Spleen (tissue), 11 donors: ENCODE data around the gene DPF3. TPM values are rescaled to one million over a fixed set of nuclear protein-coding genes. Genes with fewer than 3 reads are reported as not detected.

Experiments
- DNase-seq: peaks from one replicate; pipeline ENCODE4 v3.0.0-alpha.2; 2020
- H3K27ac ChIP-seq, 8 donors: fragments of 200-600 bp; sonication (generic) in 7 of 8; 1 replicate in 4 of 8; 2 replicates in 4 of 8; pipeline versions ENCODE4 v1.5.0 to v1.8.0; 2016 to 2021; ENCODE audit warnings: inconsistent platforms in 4 of 8, mild to moderate bottlenecking in 4 of 8, moderate library complexity in 1 of 8
- H3K27me3 ChIP-seq, 7 donors: fragments of 200-600 bp; sonication (generic) in 6 of 7; replicated peaks in 1 of 7; 1 replicate in 4 of 7; 2 replicates in 3 of 7; pipeline versions ENCODE4 v1.5.0 to v1.8.0; 2016 to 2021; ENCODE audit warnings: inconsistent platforms in 3 of 7, mild to moderate bottlenecking in 1 of 7
- H3K36me3 ChIP-seq, 6 donors: fragments of 200-600 bp; sonication (generic) in 5 of 6; 1 replicate in 4 of 6; 2 replicates in 2 of 6; pipeline versions ENCODE4 v1.5.0 to v1.8.0; 2016 to 2021; ENCODE audit warnings: inconsistent platforms in 2 of 6
- H3K4me1 ChIP-seq, 6 donors: fragments of 200-600 bp; sonication (generic) in 5 of 6; 1 replicate in 3 of 6; 2 replicates in 3 of 6; pipeline versions ENCODE4 v1.5.0 to v1.8.0; 2016 to 2021; ENCODE audit warnings: inconsistent platforms in 3 of 6
- H3K4me3 ChIP-seq, 8 donors: fragments of 200-600 bp; sonication (generic) in 7 of 8; 1 replicate in 4 of 8; 2 replicates in 4 of 8; pipeline versions ENCODE4 v1.5.0 to v1.8.0; 2016 to 2021; ENCODE audit warnings: inconsistent platforms in 4 of 8, mild to moderate bottlenecking in 4 of 8, moderate library complexity in 2 of 8
- H3K9me3 ChIP-seq, 8 donors: fragments of 200-600 bp; sonication (generic) in 7 of 8; 1 replicate in 4 of 8; 2 replicates in 4 of 8; pipeline versions ENCODE4 v1.5.0 to v1.8.0; 2016 to 2021; ENCODE audit warnings: inconsistent platforms in 4 of 8
- CTCF ChIP-seq, 11 experiments: fragments of 200-600 bp in 7 of 11; fragments of 450-650 bp in 4 of 11; sonication (generic) in 4 of 11; IDR thresholded peaks in 8 of 11; conservative IDR thresholded peaks in 3 of 11; 1 replicate in 7 of 11; 2 replicates in 4 of 11; pipeline versions ENCODE4 v1.4.0 to v1.8.0; 2016 to 2021; ENCODE audit warnings: antibody characterized with exemption in 11 of 11, inconsistent platforms in 4 of 11, mild to moderate bottlenecking in 1 of 11
- POLR2A ChIP-seq, 3 donors: fragments of 450-650 bp; IDR thresholded peaks; one replicate each; pipeline ENCODE4 v1.5.1; 2017; ENCODE audit warnings: antibody characterized with exemption in 3 of 3, mild to moderate bottlenecking in 1 of 3
- POLR2AphosphoS5 ChIP-seq, 3 donors: sonication (generic); formaldehyde crosslinking; IDR thresholded peaks; one replicate each; pipeline ENCODE4 v1.5.1; 2017; ENCODE audit warnings: antibody characterized with exemption in 3 of 3
- WGBS, 5 donors: extraction: QIAGEN DNeasy Blood & Tissue Kit in 3 of 5; methylation state at CpG; one replicate each; pipeline versions ENCODE4 v1.1.5 to v1.1.7; 2013 to 2018; 5-methylcytosine and 5-hydroxymethylcytosine counted together
- intact Hi-C: fragments of 100-400 bp; cut with DNase I; formaldehyde crosslinking; loops from one replicate; pipeline ENCODE4 v1.15.0; 2023; ENCODE audit warnings: low total_unique reads
- polyA plus RNA-seq, 3 donors: library from polyadenylated mRNA; stranded (reverse); fragments of 200-250 nt; gene quantifications; one replicate each; pipeline ENCODE4 v1.2.1, GENCODE V29; 2013
- total RNA-seq, 7 donors: library from RNA; depleted of rRNA in 3 of 7; stranded (reverse); fragments of >200 nt in 3 of 7; fragmentation: NEBNext Ultra II Directional in 4 of 7; extraction: Animal tissue kit (Norgen Biotek cat#: 25700) in 4 of 7; gene quantifications; one replicate each; pipeline versions ENCODE4 v1.1.0 to v1.2.1, GENCODE V29; 2016 to 2021
- donor health status: healthy with polysubstance abuse.
- donor health status: DM: no; HTN: no; CAD: no; lungs with moderate emphysema.
- donor health status: DM: no; HTN: no; CAD: no.
- donor health status: Bipolar disorder and iron deficiency.
- donor health status: healthy.
- donor health status: DM: no; HTN: no; CAD: no.
- donor health status: DM: yes; HTN: yes; CAD: no.

The DPF3 gene
- total and polyA plus RNA-seq, 10 donors: 0.76 to 8.9 (median 3.0) TPM

GRCh38 chr14:72892103-72892878, 1.6 kb downstream of the DPF3 start:
- 0 to 1% (median 1%) methylated on average over 39 to 47 of the region's 47 CpGs for WGBS, 5 donors
- intact Hi-C loops: loop anchor here (10.0 kb wide), 1 partner anchor 277 kb away; no protein-coding TSS in a partner anchor
- TF ChIP-seq POLR2AphosphoS5 (IDR thresholded peaks at IDR 0.05): no peak
- TF ChIP-seq CTCF (IDR thresholded peaks at IDR 0.05 in 8 of 11, conservative IDR thresholded peaks at IDR 0.05 in 3 of 11): no peak
- no peak for TF ChIP-seq POLR2A (IDR thresholded peaks at IDR 0.05)
- H3K27me3 ChIP-seq: peaks cover 0 to 70% (median 22%) of the 10 kb centered on the region in 7 donors
- DNase-seq: no peak
- peaks cover 11 to 40% (median 27%) of the 10 kb centered on the region in 6 donors for H3K4me1 ChIP-seq
- H3K9me3 ChIP-seq: no peaks in the 10 kb centered on the region
- H3K36me3 ChIP-seq: no peaks in the 10 kb centered on the region
- no peak overlapping the region for H3K27ac ChIP-seq
- peak overlapping the region; percentile 68 to 97 (median 91) for H3K4me3 ChIP-seq

DNA sequence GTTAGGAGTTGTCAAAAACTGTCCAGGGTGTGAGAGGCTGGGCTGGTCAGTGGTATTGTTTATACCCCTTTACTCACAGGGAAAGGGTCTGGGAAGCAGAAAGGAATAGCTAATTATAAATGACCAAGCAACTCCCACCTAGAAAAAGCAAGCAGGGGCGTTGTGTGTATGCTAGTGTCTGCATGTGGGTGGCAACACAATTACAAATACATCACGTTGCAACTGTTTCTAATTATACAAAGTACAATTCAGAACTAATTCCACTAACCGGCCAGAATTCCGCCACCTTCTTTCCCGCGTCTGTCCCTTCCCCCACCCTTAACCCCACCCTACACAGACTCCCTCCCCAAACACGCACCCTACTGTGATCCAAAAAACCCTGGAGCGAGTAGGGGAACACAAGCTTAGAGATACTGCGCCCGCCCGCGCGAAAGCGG, 2.2 kb downstream of the DPF3 start:
- H3K27me3 ChIP-seq: peaks cover 0 to 64% (median 22%) of the 10 kb centered on the region in 7 donors
- WGBS, 5 donors: 6 to 13% (median 8%) methylated on average over 14 of the region's 14 CpGs
- H3K9me3 ChIP-seq: no peaks in the 10 kb centered on the region
- intact Hi-C loops: loop anchor here (10.0 kb wide), 1 partner anchor 277 kb away; no protein-coding TSS in a partner anchor
- no peak for DNase-seq
- peak overlapping the region; percentile 68 to 97 (median 91) for H3K4me3 ChIP-seq
- no peaks in the 10 kb centered on the region for H3K36me3 ChIP-seq
- TF ChIP-seq CTCF (IDR thresholded peaks at IDR 0.05 in 8 of 11, conservative IDR thresholded peaks at IDR 0.05 in 3 of 11) (no peak), POLR2A (IDR thresholded peaks at IDR 0.05) (no peak), POLR2AphosphoS5 (IDR thresholded peaks at IDR 0.05) (no peak)
- H3K27ac ChIP-seq: no peak overlapping the region
- peaks cover 11 to 40% (median 27%) of the 10 kb centered on the region in 6 donors for H3K4me1 ChIP-seq

- Histone ChIP-seq H3K27ac (no peak overlapping the region), H3K4me1 (peaks cover 9 to 30% (median 16%) of the 10 kb centered on the region in 6 donors), H3K36me3 (no peaks in the 10 kb centered on the region), H3K4me3 (no peak overlapping the region), H3K9me3 (no peaks in the 10 kb centered on the region), H3K27me3 (peaks cover 0 to 44% (median 11%) of the 10 kb centered on the region in 7 donors)
- TF ChIP-seq POLR2A (IDR thresholded peaks at IDR 0.05) (no peak), POLR2AphosphoS5 (IDR thresholded peaks at IDR 0.05) (no peak), CTCF (IDR thresholded peaks at IDR 0.05 in 8 of 11, conservative IDR thresholded peaks at IDR 0.05 in 3 of 11) (no peak)
- no peak for DNase-seq
- intact Hi-C loops: no loop called here
- 80 to 87% (median 82%) methylated on average over 5 of the region's 5 CpGs for WGBS, 5 donors
Observed at GRCh38 chr14:72889366-72889765, 4.5 kb downstream of the DPF3 start.

- H3K4me1 ChIP-seq: peaks cover 9 to 33% (median 20%) of the 10 kb centered on the region in 6 donors
- peaks cover 0 to 37% (median 11%) of the 10 kb centered on the region in 7 donors for H3K27me3 ChIP-seq
- no peak overlapping the region for H3K27ac ChIP-seq
- intact Hi-C loops: no loop called here
- H3K4me3 ChIP-seq: no peak overlapping the region
- TF ChIP-seq CTCF (IDR thresholded peaks at IDR 0.05 in 8 of 11, conservative IDR thresholded peaks at IDR 0.05 in 3 of 11) (no peak), POLR2AphosphoS5 (IDR thresholded peaks at IDR 0.05) (no peak), POLR2A (IDR thresholded peaks at IDR 0.05) (no peak)
- H3K36me3 ChIP-seq: no peaks in the 10 kb centered on the region
- no peak for DNase-seq
- no peaks in the 10 kb centered on the region for H3K9me3 ChIP-seq
- 59 to 83% (median 72%) methylated on average over 2 of the region's 2 CpGs for WGBS, 5 donors
Observed at GRCh38 chr14:72888636-72889201, 5.2 kb downstream of the DPF3 start.
